Measurements from ENCODE around the gene DENND2A.

GRCh38 chr7:140646931-140647647 lies 6.5 kb upstream of the DENND2A start:
- TF ChIP-seq POLR2A (IDR thresholded peaks at IDR 0.05; ENCODE audit: low read depth, low read length) = no peak
- TF ChIP-seq SPI1 (IDR thresholded peaks at IDR 0.05; ENCODE audit: low read depth, low read length) = no peak
- no peak for TF ChIP-seq POLR2AphosphoS5 (IDR thresholded peaks at IDR 0.05; ENCODE audit: low read depth, low read length)
- no peak for TF ChIP-seq TAF1 (IDR thresholded peaks at IDR 0.05; ENCODE audit: low read depth, low read length)
